Mammary epithelial cell (primary cell): Measurements from ENCODE around the gene C9orf85.

Experiments
- EZH2 ChIP-seq: IDR thresholded peaks from 2 replicates; pipeline ENCODE4 v1.6.1; 2012; ENCODE audit warnings: low read length, inconsistent platforms, borderline replicate concordance
- TF ChIP-seq, protein P1 (sequence below), 2 donors: IDR thresholded peaks in 1 of 2; conservative IDR thresholded peaks in 1 of 2; 2 replicates each; pipeline ENCODE4 v1.5.1; 2011 to 2012; ENCODE audit warnings: inconsistent platforms in 2 of 2, low read length in 2 of 2, mild to moderate bottlenecking in 2 of 2, control low read depth in 1 of 2, low read depth in 1 of 2; ENCODE audit not compliant: insufficient read depth in 1 of 2; ENCODE audit errors: extremely low read depth in 1 of 2

DNA sequence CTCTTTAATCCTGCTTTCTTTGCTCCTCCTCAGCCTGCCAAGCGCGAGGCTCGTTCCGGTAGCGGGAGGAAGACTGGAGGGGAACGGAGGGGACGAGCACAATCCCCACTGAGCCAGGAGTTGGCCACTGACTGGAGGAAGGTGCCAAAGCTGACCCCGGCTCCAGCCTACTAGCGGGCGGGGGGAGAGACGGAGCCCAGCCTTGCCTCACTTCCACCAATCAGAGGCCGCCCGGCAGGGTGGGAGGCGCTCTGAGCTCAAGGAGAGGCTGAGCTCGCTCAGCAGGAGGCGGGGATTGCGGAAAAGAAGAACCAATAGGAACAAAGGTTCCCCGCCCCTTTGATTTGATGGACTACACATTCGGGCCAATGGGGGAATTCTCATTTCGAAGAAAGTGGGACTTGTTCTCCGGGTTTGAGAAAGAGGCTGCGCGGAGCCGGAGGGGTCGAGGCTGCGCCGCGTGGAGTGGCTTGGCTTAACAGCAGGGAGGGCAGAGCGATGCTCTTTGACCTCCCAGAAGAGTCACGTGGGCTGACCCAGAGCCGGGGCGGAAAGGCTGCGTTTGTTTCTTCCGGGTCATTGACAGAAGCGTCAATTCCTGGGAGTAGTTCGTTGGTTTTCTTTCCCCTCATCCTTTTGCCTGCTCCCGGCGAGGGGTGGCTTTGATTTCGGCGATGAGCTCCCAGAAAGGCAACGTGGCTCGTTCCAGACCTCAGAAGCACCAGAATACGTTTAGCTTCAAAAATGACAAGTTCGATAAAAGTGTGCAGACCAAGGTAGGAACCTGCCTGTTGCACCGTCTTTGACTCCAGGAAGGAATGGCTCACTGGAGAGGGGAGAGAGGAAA, at the start of gene C9orf85, which contains the start of gene ABHD17B:
- TF ChIP-seq, protein P1, sequence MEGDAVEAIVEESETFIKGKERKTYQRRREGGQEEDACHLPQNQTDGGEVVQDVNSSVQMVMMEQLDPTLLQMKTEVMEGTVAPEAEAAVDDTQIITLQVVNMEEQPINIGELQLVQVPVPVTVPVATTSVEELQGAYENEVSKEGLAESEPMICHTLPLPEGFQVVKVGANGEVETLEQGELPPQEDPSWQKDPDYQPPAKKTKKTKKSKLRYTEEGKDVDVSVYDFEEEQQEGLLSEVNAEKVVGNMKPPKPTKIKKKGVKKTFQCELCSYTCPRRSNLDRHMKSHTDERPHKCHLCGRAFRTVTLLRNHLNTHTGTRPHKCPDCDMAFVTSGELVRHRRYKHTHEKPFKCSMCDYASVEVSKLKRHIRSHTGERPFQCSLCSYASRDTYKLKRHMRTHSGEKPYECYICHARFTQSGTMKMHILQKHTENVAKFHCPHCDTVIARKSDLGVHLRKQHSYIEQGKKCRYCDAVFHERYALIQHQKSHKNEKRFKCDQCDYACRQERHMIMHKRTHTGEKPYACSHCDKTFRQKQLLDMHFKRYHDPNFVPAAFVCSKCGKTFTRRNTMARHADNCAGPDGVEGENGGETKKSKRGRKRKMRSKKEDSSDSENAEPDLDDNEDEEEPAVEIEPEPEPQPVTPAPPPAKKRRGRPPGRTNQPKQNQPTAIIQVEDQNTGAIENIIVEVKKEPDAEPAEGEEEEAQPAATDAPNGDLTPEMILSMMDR (conservative IDR thresholded peaks at IDR 0.05 in 1 of 2, IDR thresholded peaks at IDR 0.05 in 1 of 2; ENCODE audit: extremely low read depth in 1 of 2, insufficient read depth in 1 of 2, low read depth in 1 of 2, low read length in 2 of 2): no peak
- TF ChIP-seq EZH2: no peak
